H9 (cell line): ENCODE measurements around the gene OLIG1. TPM values are rescaled to one million over a fixed set of nuclear protein-coding genes. Genes with fewer than 3 reads are reported as not detected.

Experiments used
- DNase-seq: peaks from one replicate; pipeline ENCODE4 v3.0.0-alpha.2; 2017
- H2AFZ ChIP-seq: one replicate; pipeline ENCODE4 v1.6.1; 2013; ENCODE audit warnings: mild to moderate bottlenecking, low read length, control low read depth, moderate library complexity
- H2AK5ac ChIP-seq: 2 replicates; pipeline ENCODE4 v1.6.1; 2013; ENCODE audit warnings: low read length, control low read depth, mixed read lengths; ENCODE audit not compliant: insufficient read length
- H2BK120ac ChIP-seq: one replicate; pipeline ENCODE4 v1.6.1; 2013; ENCODE audit warnings: low read depth, mild to moderate bottlenecking, low read length, control low read depth, inconsistent platforms; ENCODE audit not compliant: poor library complexity, severe bottlenecking
- H2BK12ac ChIP-seq: 2 replicates; pipeline ENCODE4 v1.6.1; 2013; ENCODE audit warnings: low read length, control low read depth, mixed read lengths, low read depth; ENCODE audit not compliant: insufficient read length
- H2BK15ac ChIP-seq: 2 replicates; pipeline ENCODE4 v1.6.1; 2013; ENCODE audit warnings: low read depth, low read length, control low read depth
- H2BK20ac ChIP-seq: one replicate; pipeline ENCODE4 v1.6.1; 2013; ENCODE audit warnings: low read depth, mild to moderate bottlenecking, low read length, control low read depth, inconsistent platforms; ENCODE audit not compliant: poor library complexity, severe bottlenecking
- H2BK5ac ChIP-seq: 2 replicates; pipeline ENCODE4 v1.6.1; 2013; ENCODE audit warnings: low read length, control low read depth, mixed read lengths; ENCODE audit not compliant: insufficient read length
- H3K14ac ChIP-seq: 2 replicates; pipeline ENCODE4 v1.6.1; 2013; ENCODE audit warnings: low read length, control low read depth; ENCODE audit not compliant: insufficient read depth
- H3K18ac ChIP-seq: 2 replicates; pipeline ENCODE4 v1.6.1; 2013; ENCODE audit warnings: low read depth, mild to moderate bottlenecking, mixed read lengths, low read length, control low read depth; ENCODE audit not compliant: insufficient read length
- H3K23ac ChIP-seq: 2 replicates; pipeline ENCODE4 v1.6.1; 2013; ENCODE audit warnings: low read length, control low read depth, mixed read lengths, low read depth; ENCODE audit not compliant: insufficient read length
- H3K23me2 ChIP-seq: 2 replicates; pipeline ENCODE4 v1.6.1; 2013; ENCODE audit warnings: low read depth, mild to moderate bottlenecking, mixed read lengths, low read length, control low read depth; ENCODE audit not compliant: insufficient read length, poor library complexity, severe bottlenecking
- H3K27ac ChIP-seq: 2 replicates; pipeline ENCODE4 v1.5.1; 2013; ENCODE audit warnings: low read length, control low read depth, mixed read lengths, low read depth; ENCODE audit not compliant: insufficient read length
- H3K27me3 ChIP-seq: 2 replicates; pipeline ENCODE4 v1.6.1; 2013; ENCODE audit warnings: low read length, control low read depth, inconsistent platforms; ENCODE audit not compliant: insufficient read depth
- H3K4ac ChIP-seq: 2 replicates; pipeline ENCODE4 v1.6.1; 2013; ENCODE audit warnings: low read depth, mild to moderate bottlenecking, control low read depth, inconsistent platforms, low read length, moderate library complexity
- H3K4me1 ChIP-seq: 2 replicates; pipeline ENCODE4 v1.6.1; 2013; ENCODE audit warnings: low read length, control low read depth, inconsistent platforms; ENCODE audit not compliant: insufficient read depth
- H3K4me2 ChIP-seq: 2 replicates; pipeline ENCODE4 v1.6.1; 2013; ENCODE audit warnings: low read length, control low read depth, mixed read lengths; ENCODE audit not compliant: insufficient read length, insufficient read depth
- H3K56ac ChIP-seq: 2 replicates; pipeline ENCODE4 v1.6.1; 2013; ENCODE audit warnings: low read depth, mild to moderate bottlenecking, mixed read lengths, low read length, control low read depth; ENCODE audit not compliant: insufficient read length
- H3K79me1 ChIP-seq: 2 replicates; pipeline ENCODE4 v1.6.1; 2013; ENCODE audit warnings: low read depth, mild to moderate bottlenecking, moderate library complexity, low read length, control low read depth, inconsistent platforms; ENCODE audit not compliant: insufficient read depth, poor library complexity, severe bottlenecking
- H3K79me2 ChIP-seq: 2 replicates; pipeline ENCODE4 v1.6.1; 2013; ENCODE audit warnings: low read length, control low read depth, inconsistent platforms; ENCODE audit not compliant: insufficient read depth
- H3K9ac ChIP-seq: 2 replicates; pipeline ENCODE4 v1.6.1; 2013; ENCODE audit warnings: low read length, control low read depth, mixed read lengths; ENCODE audit not compliant: insufficient read length; ENCODE audit errors: extremely low read depth
- H3K9me3 ChIP-seq: one replicate; pipeline ENCODE4 v1.6.1; 2013; ENCODE audit warnings: low read depth, low read length, inconsistent platforms; ENCODE audit not compliant: control insufficient read depth
- H3T11ph ChIP-seq: one replicate; pipeline ENCODE4 v1.6.1; 2013; ENCODE audit warnings: mild to moderate bottlenecking, low read length, control low read depth, inconsistent platforms
- H4K20me1 ChIP-seq: one replicate; pipeline ENCODE4 v1.6.1; 2013; ENCODE audit not compliant: control insufficient read depth, insufficient read length, insufficient read depth
- H4K5ac ChIP-seq: 2 replicates; pipeline ENCODE4 v1.6.1; 2013; ENCODE audit warnings: low read depth, mild to moderate bottlenecking, mixed read lengths, low read length, control low read depth; ENCODE audit not compliant: insufficient read length
- H4K8ac ChIP-seq: replicated peaks from 2 replicates; pipeline ENCODE4 v1.6.1; 2013; ENCODE audit warnings: low read length, control low read depth, mixed read lengths, low read depth; ENCODE audit not compliant: insufficient read length
- H4K91ac ChIP-seq: 2 replicates; pipeline ENCODE4 v1.6.1; 2013; ENCODE audit warnings: low read depth, mild to moderate bottlenecking, moderate library complexity, mixed read lengths, low read length, control low read depth; ENCODE audit not compliant: insufficient read length
- H3K27ac Mint-ChIP-seq, 3 experiments: 2 replicates in 2 of 3; 3 replicates in 1 of 3; pipeline ENCODE4 v1.8.0; 2020 to 2021; ENCODE audit warnings: mixed read lengths in 3 of 3, mild to moderate bottlenecking in 1 of 3, moderate library complexity in 1 of 3
- H3K27me3 Mint-ChIP-seq: 2 replicates; pipeline ENCODE4 v1.8.0; 2021; ENCODE audit warnings: low read depth, mild to moderate bottlenecking, moderate library complexity, mixed read lengths
- H3K36me3 Mint-ChIP-seq, 3 experiments: 2 replicates in 2 of 3; 3 replicates in 1 of 3; pipeline ENCODE4 v1.8.0; 2020 to 2021; ENCODE audit warnings: low read depth in 3 of 3, mixed read lengths in 3 of 3; ENCODE audit not compliant: insufficient read depth in 1 of 3
- H3K4me1 Mint-ChIP-seq, 2 experiments: 2 replicates each; pipeline ENCODE4 v1.8.0; 2020; ENCODE audit warnings: mixed read lengths in 2 of 2
- H3K4me3 Mint-ChIP-seq, 2 experiments: 2 replicates in 1 of 2; 3 replicates in 1 of 2; pipeline ENCODE4 v1.8.0; 2020 to 2021; ENCODE audit warnings: mild to moderate bottlenecking in 2 of 2, mixed read lengths in 2 of 2, moderate library complexity in 1 of 2
- H3K9me3 Mint-ChIP-seq, 2 experiments: 2 replicates in 1 of 2; 3 replicates in 1 of 2; pipeline ENCODE4 v1.8.0; 2020; ENCODE audit warnings: mild to moderate bottlenecking in 2 of 2, mixed read lengths in 2 of 2, moderate library complexity in 1 of 2
- CTCF ChIP-seq: fragments of 200-600 bp; sonication (generic); conservative IDR thresholded peaks from 3 replicates; pipeline ENCODE4 v1.8.0; 2021; ENCODE audit warnings: antibody characterized with exemption, mild to moderate bottlenecking
- WGBS: extraction: QIAGEN DNeasy Blood & Tissue Kit; methylation state at CpG from one replicate; pipeline ENCODE4 v1.1.7; 2013; ENCODE audit warnings: missing lambda C conversion rate, low lambda C conversion rate, mixed read lengths; ENCODE audit not compliant: insufficient read length; ENCODE audit errors: extremely low coverage; 5-methylcytosine and 5-hydroxymethylcytosine counted together
- total RNA-seq: library from RNA; stranded (reverse); gene quantifications from 2 replicates; pipeline ENCODE4 v1.2.1, GENCODE V29; 2021

Gene OLIG1
- total RNA-seq, 1 experiment from 2014 or later, result 0.31 TPM

GRCh38 chr21:33030633-33031032, 39.3 kb upstream of the OLIG1 start:
- Mint-ChIP-seq H3K27ac (no peak overlapping the region), H3K4me1 (peaks cover 28 to 58% of the 10 kb centered on the region in 2 experiments), H3K27me3 (peaks cover 95% of the 10 kb centered on the region), H3K4me3 (no peak overlapping the region), H3K36me3 (peaks cover 0 to 2% (median 0%) of the 10 kb centered on the region in 3 experiments; a peak in 1 of 7 replicates), H3K9me3 (no peaks in the 10 kb centered on the region; a peak in 1 of 5 replicates)
- no peak for TF ChIP-seq CTCF
- H3K79me1 ChIP-seq, result no peaks in the 10 kb centered on the region
- no peak overlapping the region for H3K4ac ChIP-seq
- no CpG with 5 or more reads among the region's 6 CpGs for WGBS
- H2BK5ac ChIP-seq, result no peak overlapping the region
- DNase-seq, result no peak
- H3K23me2 ChIP-seq, result peaks cover 7% of the 10 kb centered on the region
- no peak overlapping the region for H3K23ac ChIP-seq
- peaks cover 95% of the 10 kb centered on the region for H3K27me3 ChIP-seq
- no peaks in the 10 kb centered on the region for H4K20me1 ChIP-seq
- H3K4me2 ChIP-seq, result no peak overlapping the region
- H3K9me3 ChIP-seq, result no peaks in the 10 kb centered on the region
- H3K9ac ChIP-seq, result no peak overlapping the region
- no peak overlapping the region for H2BK12ac ChIP-seq
- no peak overlapping the region for H3K27ac ChIP-seq
- H4K8ac ChIP-seq, result no peak overlapping the region
- H4K91ac ChIP-seq, result no peak overlapping the region
- no peak overlapping the region for H3T11ph ChIP-seq
- no peak overlapping the region for H2AFZ ChIP-seq
- no peaks in the 10 kb centered on the region for H3K79me2 ChIP-seq
- no peak overlapping the region for H2BK15ac ChIP-seq
- no peak overlapping the region for H4K5ac ChIP-seq
- H2AK5ac ChIP-seq, result no peak overlapping the region
- no peak overlapping the region for H2BK20ac ChIP-seq
- H2BK120ac ChIP-seq, result no peak overlapping the region
- H3K18ac ChIP-seq, result no peak overlapping the region
- peaks cover 6% of the 10 kb centered on the region; the same call in 1 of the 2 replicates for H3K4me1 ChIP-seq
- H3K14ac ChIP-seq, result no peak overlapping the region; the same call in 1 of the 2 replicates
- H3K56ac ChIP-seq, result no peak overlapping the region
